ENCODE measurements around the gene SERINC1. TPM values are rescaled to one million over a fixed set of nuclear protein-coding genes. Genes with fewer than 3 reads are reported as not detected.
A peak's percentile ranks its signal among the peaks of the same experiment; 100 is the strongest.
"Not testable (repeated sequence)": the region's sequence is repeated elsewhere in the genome, so short reads cannot be mapped to it uniquely, and the experiment has no call there.

Gene SERINC1
- total RNA-seq (2014; rRNA removed; shearing (Covaris generic); ENCODE audit: low replicate concordance), result 43.7 and 70.1 TPM in 2 replicates

DNA sequence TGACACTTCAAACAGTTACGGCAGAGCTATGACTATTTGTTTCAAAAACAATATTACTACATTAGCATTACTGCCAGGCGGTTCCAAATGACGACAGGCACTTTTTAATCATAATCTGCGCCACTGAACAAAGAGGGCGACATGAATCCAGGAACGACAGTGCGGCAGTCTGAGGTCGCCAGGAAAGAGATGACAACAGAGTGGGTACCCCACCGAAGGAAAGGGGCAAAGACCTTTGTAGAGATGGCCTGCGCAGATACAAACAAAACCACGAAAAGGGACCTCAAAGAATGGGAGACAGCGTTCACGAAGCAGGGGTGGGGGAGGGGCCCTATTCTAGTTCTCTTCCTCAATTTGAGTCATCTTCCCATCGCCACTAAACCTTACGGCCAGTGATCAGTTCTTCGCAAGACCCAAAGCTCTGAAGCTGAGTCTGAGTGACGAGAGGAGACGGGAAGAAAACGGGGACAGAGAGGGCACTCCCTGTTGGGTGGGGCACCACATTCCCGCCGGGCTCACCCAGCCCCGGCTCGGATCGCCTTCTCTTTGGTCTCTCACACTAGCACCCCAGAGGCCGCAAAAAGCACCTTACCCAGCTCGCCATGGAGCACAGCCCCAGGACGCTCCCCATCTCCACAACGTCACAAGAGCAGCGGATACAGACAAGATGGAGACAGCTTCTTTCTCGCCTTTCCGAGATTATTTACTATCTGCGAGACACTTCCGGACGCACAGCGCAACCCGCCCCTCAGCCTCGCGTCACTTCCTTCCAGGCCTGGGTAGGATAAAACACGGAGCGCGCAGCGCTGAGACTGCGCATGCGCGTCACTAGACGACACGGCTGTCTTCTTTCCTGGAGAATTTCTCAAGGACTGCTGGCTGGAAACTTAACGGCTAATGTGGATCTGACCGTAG is at the start of gene SERINC1:
TSS of gene SERINC1 (minus strand) at position 701 of the 915 bp plus-strand sequence. CDS start at position 631, 70 bp downstream.
- DNase-seq, result peak; percentile 97
- H3K4me3 ChIP-seq (ENCODE audit: low read length), result peak within 1 kb of the TSS; percentile 84
- H3K9me2 ChIP-seq (replicated peaks; ENCODE audit: insufficient read depth, low read length), result no peaks in the 10 kb centered on the region
- peaks cover 22% of the 10 kb centered on the region for H4K20me1 ChIP-seq (ENCODE audit: insufficient read depth, low read depth, low read length)
- peak within 1 kb of the TSS; percentile 97 for H2AFZ ChIP-seq (ENCODE audit: low read length)
- H3K9ac ChIP-seq (ENCODE audit: low read length), result peak within 1 kb of the TSS; percentile 81
- no peaks in the 10 kb centered on the region for H3K9me3 ChIP-seq (ENCODE audit: low read length)
- H3K27ac ChIP-seq (ENCODE audit: low read length), result peak within 1 kb of the TSS; percentile 57; the same call in 1 of the 2 replicates
- peak within 1 kb of the TSS; percentile 99 for H3K4me2 ChIP-seq (ENCODE audit: low read depth, low read length, poor library complexity, severe bottlenecking)
- H3K27me3 ChIP-seq (ENCODE audit: low read length), result no peaks in the 10 kb centered on the region
- H3K36me3 ChIP-seq (ENCODE audit: insufficient read depth, low read length), result peaks cover 14% of the 10 kb centered on the region; the same call in 1 of the 2 replicates
- peaks cover 62% of the 10 kb centered on the region for H3K79me2 ChIP-seq (ENCODE audit: low read length)
- H3K4me1 ChIP-seq (ENCODE audit: low read length), result peaks cover 17% of the 10 kb centered on the region

DNA sequence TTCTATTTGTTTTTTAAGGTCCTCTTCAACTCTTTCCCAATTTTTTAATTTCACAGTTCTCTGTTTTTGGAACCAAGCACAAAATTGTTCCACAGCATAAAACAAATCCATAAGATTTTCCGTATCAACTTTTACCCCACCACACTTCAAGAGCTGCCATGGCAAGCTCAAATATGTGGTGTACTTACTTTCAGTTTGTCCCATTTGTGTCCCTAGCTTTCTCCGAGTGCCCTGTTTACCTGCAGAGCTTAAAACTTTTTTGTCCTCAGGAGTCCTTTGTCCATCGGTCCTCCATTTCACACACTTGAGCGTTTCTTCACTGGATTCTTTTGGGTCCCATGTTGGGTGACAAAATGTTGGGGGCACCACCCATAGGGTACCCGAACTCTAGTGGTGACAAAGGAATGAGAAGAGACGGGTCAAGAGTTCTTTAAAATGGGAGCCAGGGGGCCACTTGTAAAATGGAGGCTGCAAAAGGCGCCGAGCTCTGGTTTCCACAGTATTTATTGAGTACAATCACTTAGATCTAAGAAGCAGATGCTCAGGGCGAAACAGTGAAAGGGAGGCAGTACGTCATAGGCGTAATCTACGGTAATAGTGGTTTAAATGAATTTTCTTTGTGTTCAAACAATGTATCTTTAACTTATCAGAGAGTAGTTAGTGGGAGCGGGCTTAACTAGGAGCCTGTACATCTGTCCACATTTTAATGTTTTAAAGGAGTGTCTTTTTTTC is 39.8 kb upstream of the SERINC1 start:
- Histone ChIP-seq H3K36me3 (ENCODE audit: insufficient read depth, low read length) (no peaks in the 10 kb centered on the region), H2AFZ (ENCODE audit: low read length) (no peak overlapping the region), H3K4me3 (ENCODE audit: low read length) (no peak overlapping the region), H3K4me1 (ENCODE audit: low read length) (no peaks in the 10 kb centered on the region), H4K20me1 (ENCODE audit: insufficient read depth, low read depth, low read length) (no peaks in the 10 kb centered on the region), H3K9me3 (ENCODE audit: low read length) (no peaks in the 10 kb centered on the region), H3K9me2 (replicated peaks; ENCODE audit: insufficient read depth, low read length) (no peaks in the 10 kb centered on the region), H3K9ac (ENCODE audit: low read length) (no peak overlapping the region), H3K27me3 (ENCODE audit: low read length) (no peaks in the 10 kb centered on the region), H3K4me2 (ENCODE audit: low read depth, low read length, poor library complexity, severe bottlenecking) (no peak overlapping the region), H3K79me2 (ENCODE audit: low read length) (no peaks in the 10 kb centered on the region), H3K27ac (ENCODE audit: low read length) (no peak overlapping the region)
- no peak for DNase-seq

DNA sequence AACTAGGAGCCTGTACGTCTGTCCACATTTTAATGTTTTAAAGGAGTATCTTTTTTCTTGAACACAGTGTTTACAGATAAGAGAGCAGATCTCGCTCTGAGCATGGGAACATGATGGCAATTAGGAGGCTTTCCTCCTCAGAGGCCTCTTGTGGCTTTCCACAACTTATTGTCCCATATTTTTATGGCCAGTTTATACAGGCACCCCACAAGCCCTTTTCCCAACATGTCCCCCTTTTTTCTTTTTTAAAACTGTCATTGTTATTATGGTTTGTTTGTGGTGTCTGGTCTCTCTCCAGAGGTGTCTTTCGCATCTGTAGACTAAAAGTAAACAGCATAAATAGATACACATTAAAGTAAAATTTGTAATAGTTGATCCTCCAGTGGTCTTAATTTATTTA is 33.6 kb upstream of the SERINC1 start:
- not testable (repeated sequence) for H3K27ac ChIP-seq (ENCODE audit: low read length); H3K79me2 ChIP-seq (ENCODE audit: low read length); H2AFZ ChIP-seq (ENCODE audit: low read length); H3K4me1 ChIP-seq (ENCODE audit: low read length); H4K20me1 ChIP-seq (ENCODE audit: insufficient read depth, low read depth, low read length); H3K36me3 ChIP-seq (ENCODE audit: insufficient read depth, low read length); H3K9me2 ChIP-seq (replicated peaks; ENCODE audit: insufficient read depth, low read length); H3K4me3 ChIP-seq (ENCODE audit: low read length); DNase-seq; H3K9me3 ChIP-seq (ENCODE audit: low read length); H3K4me2 ChIP-seq (ENCODE audit: low read depth, low read length, poor library complexity, severe bottlenecking); H3K27me3 ChIP-seq (ENCODE audit: low read length); H3K9ac ChIP-seq (ENCODE audit: low read length)

DNA sequence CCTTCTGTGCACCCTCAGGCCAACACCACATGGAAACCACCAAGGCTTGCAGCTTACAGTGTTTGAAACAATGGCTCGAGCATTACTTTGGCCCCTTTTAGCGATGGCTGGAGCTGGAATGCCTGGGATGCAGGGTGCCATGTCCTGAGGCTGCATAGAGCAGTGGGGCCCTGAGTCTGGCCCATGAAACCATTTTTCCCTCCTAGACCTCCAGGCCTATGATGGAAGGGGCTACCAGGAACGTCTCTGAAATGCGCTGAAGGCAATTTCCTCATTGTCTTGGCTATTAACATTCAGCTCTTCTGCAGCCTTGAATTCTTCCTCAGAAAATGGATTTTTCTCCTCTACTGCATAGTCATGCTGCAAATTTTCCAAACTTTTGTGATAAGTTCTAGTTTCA is 29.9 kb upstream of the SERINC1 start:
- Histone ChIP-seq H3K4me3 (ENCODE audit: low read length) (no peak overlapping the region), H2AFZ (ENCODE audit: low read length) (no peak overlapping the region), H3K9me2 (replicated peaks; ENCODE audit: insufficient read depth, low read length) (no peaks in the 10 kb centered on the region), H3K9me3 (ENCODE audit: low read length) (peaks cover 5% of the 10 kb centered on the region), H3K9ac (ENCODE audit: low read length) (no peak overlapping the region), H3K4me2 (ENCODE audit: low read depth, low read length, poor library complexity, severe bottlenecking) (no peak overlapping the region), H3K4me1 (ENCODE audit: low read length) (no peaks in the 10 kb centered on the region), H4K20me1 (ENCODE audit: insufficient read depth, low read depth, low read length) (no peaks in the 10 kb centered on the region), H3K27me3 (ENCODE audit: low read length) (no peaks in the 10 kb centered on the region), H3K36me3 (ENCODE audit: insufficient read depth, low read length) (no peaks in the 10 kb centered on the region), H3K79me2 (ENCODE audit: low read length) (no peaks in the 10 kb centered on the region), H3K27ac (ENCODE audit: low read length) (no peak overlapping the region)
- DNase-seq, result no peak

DNA sequence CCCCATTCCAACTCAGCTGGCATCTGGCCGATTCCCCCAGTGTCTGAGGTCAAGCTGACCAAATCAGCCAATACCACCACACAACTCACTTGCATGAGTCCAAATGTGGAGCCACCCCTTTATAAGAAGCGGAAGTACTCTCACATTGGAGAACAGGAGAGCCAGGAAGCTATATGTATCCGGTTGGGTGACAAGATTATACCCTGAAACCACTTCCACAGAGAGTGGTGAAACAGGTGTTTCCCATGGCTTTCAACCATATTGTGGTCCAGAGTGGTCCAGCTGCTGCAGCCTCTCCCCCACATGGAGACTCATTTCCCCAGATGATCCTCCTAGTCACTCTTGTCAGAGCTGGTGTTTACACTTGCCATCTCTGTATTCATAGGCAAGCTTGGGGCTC is 24.0 kb upstream of the SERINC1 start:
- Histone ChIP-seq H3K9me2 (replicated peaks; ENCODE audit: insufficient read depth, low read length) (no peaks in the 10 kb centered on the region), H3K4me1 (ENCODE audit: low read length) (no peaks in the 10 kb centered on the region), H3K27me3 (ENCODE audit: low read length) (no peaks in the 10 kb centered on the region), H3K4me2 (ENCODE audit: low read depth, low read length, poor library complexity, severe bottlenecking) (no peak overlapping the region), H3K27ac (ENCODE audit: low read length) (no peak overlapping the region), H2AFZ (ENCODE audit: low read length) (no peak overlapping the region), H3K4me3 (ENCODE audit: low read length) (no peak overlapping the region), H4K20me1 (ENCODE audit: insufficient read depth, low read depth, low read length) (no peaks in the 10 kb centered on the region), H3K9me3 (ENCODE audit: low read length) (peaks cover 5% of the 10 kb centered on the region), H3K36me3 (ENCODE audit: insufficient read depth, low read length) (no peaks in the 10 kb centered on the region), H3K9ac (ENCODE audit: low read length) (no peak overlapping the region), H3K79me2 (ENCODE audit: low read length) (no peaks in the 10 kb centered on the region)
- DNase-seq, result no peak

DNA sequence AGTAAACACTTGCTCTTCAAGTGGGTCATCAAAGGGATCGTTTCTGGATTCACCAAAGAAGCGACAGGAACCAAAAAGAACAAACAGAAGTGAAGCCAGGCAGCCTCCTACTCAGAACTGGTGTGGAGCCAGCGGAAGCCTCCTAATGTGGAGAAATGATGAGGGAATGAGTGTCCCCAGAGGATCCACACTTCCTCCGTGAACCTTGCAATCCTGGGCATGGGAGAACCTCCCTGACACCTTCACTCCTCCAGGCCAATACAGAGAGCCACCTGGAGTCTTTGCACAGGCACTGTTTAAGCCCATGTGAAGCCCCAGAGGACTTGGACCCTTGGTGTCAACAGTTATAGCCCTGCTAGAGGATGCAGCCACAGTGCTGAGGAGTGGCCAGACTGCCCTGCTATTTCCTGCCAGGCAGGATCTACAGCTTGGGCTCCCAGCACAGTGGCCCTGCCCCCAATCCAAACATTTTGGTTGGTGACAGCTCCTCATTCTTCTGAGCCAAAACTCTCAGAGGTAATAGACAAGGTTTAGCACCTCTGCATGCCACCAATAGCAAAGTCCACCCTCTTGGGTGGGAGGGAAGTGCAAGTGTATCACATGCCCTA is 23.2 kb upstream of the SERINC1 start:
- DNase-seq, result no peak
- Histone ChIP-seq H3K4me1 (ENCODE audit: low read length) (no peaks in the 10 kb centered on the region), H4K20me1 (ENCODE audit: insufficient read depth, low read depth, low read length) (no peaks in the 10 kb centered on the region), H3K36me3 (ENCODE audit: insufficient read depth, low read length) (no peaks in the 10 kb centered on the region), H3K9me3 (ENCODE audit: low read length) (peaks cover 5% of the 10 kb centered on the region), H3K9me2 (replicated peaks; ENCODE audit: insufficient read depth, low read length) (no peaks in the 10 kb centered on the region), H3K27ac (ENCODE audit: low read length) (no peak overlapping the region), H2AFZ (ENCODE audit: low read length) (no peak overlapping the region), H3K9ac (ENCODE audit: low read length) (no peak overlapping the region), H3K4me3 (ENCODE audit: low read length) (no peak overlapping the region), H3K79me2 (ENCODE audit: low read length) (no peaks in the 10 kb centered on the region), H3K27me3 (ENCODE audit: low read length) (no peaks in the 10 kb centered on the region), H3K4me2 (ENCODE audit: low read depth, low read length, poor library complexity, severe bottlenecking) (no peak overlapping the region)

DNA sequence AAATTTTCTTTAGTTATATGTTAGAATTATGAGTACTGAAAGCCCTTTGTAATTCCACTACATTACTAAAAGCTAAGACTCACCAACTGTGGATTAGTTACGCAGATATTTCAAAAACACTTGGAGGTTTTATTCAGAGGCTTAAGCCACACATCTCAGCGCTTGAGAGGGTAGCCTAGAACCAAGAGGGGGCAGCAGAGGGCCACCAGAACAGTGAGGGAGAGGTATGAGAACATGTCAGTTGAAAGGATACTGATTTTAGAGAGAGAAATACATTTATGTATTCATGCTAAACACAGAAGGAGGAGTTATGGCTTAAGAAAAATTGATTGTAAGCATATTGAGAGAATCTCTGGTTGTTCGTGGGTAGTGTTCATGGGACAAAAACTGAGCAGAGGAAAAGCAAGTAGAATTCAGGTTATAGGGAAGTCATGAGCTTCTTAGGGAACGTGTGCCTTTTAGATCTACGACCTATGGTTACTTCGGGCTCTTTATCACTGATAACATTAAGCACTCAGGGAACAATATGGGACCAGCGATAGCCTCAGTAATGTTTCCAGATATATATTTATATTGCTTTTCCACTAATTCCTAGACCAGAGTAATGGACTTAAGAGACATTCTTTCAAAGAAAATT is 20.4 kb upstream of the SERINC1 start:
- no peaks in the 10 kb centered on the region for H3K36me3 ChIP-seq (ENCODE audit: insufficient read depth, low read length)
- H3K4me1 ChIP-seq (ENCODE audit: low read length), result no peaks in the 10 kb centered on the region
- no peak overlapping the region for H3K27ac ChIP-seq (ENCODE audit: low read length)
- no peak overlapping the region for H3K4me3 ChIP-seq (ENCODE audit: low read length)
- no peak overlapping the region for H3K9ac ChIP-seq (ENCODE audit: low read length)
- H3K27me3 ChIP-seq (ENCODE audit: low read length), result no peaks in the 10 kb centered on the region
- no peaks in the 10 kb centered on the region for H3K9me2 ChIP-seq (replicated peaks; ENCODE audit: insufficient read depth, low read length)
- H4K20me1 ChIP-seq (ENCODE audit: insufficient read depth, low read depth, low read length), result no peaks in the 10 kb centered on the region
- no peak overlapping the region for H3K4me2 ChIP-seq (ENCODE audit: low read depth, low read length, poor library complexity, severe bottlenecking)
- peaks cover 5% of the 10 kb centered on the region for H3K9me3 ChIP-seq (ENCODE audit: low read length)
- H3K79me2 ChIP-seq (ENCODE audit: low read length), result no peaks in the 10 kb centered on the region
- H2AFZ ChIP-seq (ENCODE audit: low read length), result no peak overlapping the region
- peak; percentile 88 for DNase-seq
